ENCODE results near the gene RNF150. TPM values are rescaled to one million over a fixed set of nuclear protein-coding genes. Genes with fewer than 3 reads are reported as not detected.

RNF150 gene
- total and polyA plus RNA-seq, 2 of the 8 experiments (the other 6 are each of a cell fraction or from before 2014, with no cell fraction given) = 3.4 to 4.8 TPM

- FAIRE-seq = no peak
Observed at GRCh38 chr4:140930557-140930956, 202.7 kb downstream of the RNF150 start.

More at GRCh38 chr4:140930557-140930956, 202.7 kb downstream of the RNF150 start:
- H3K56ac ChIP-seq (replicated peaks; ENCODE audit: insufficient read length, low read depth, low read length) = no peak overlapping the region
- H3K27ac ChIP-seq (ENCODE audit: low read depth, low read length) = no peak overlapping the region
- H4K8ac ChIP-seq (ENCODE audit: extremely low read depth, insufficient read depth, low read length) = no peak overlapping the region
- H2BK20ac ChIP-seq (ENCODE audit: low read length) = no peak overlapping the region
- no peaks in the 10 kb centered on the region for H3K79me2 ChIP-seq (ENCODE audit: control insufficient read depth in 1 of 2, insufficient read depth in 2 of 2, low read length in 2 of 2)
- no peak overlapping the region for H2BK12ac ChIP-seq (ENCODE audit: low read depth, low read length)
- no peak overlapping the region for H4K91ac ChIP-seq (replicated peaks; ENCODE audit: insufficient read length, low read length)
- H2AK5ac ChIP-seq (ENCODE audit: low read depth, low read length) = no peak overlapping the region
- peaks cover 0 to under 1% (median 0%) of the 10 kb centered on the region in 4 experiments; a peak in 1 of 7 replicates for H3K4me1 ChIP-seq (replicated peaks in 1 of 4; ENCODE audit: control insufficient read depth in 3 of 4, insufficient read depth in 4 of 4, low read length in 3 of 4)
- no peak overlapping the region for H2BK5ac ChIP-seq (ENCODE audit: low read depth, low read length)
- H3K4ac ChIP-seq (replicated peaks; ENCODE audit: insufficient read length, low read depth, low read length) = no peak overlapping the region
- no peak overlapping the region for H2BK15ac ChIP-seq (ENCODE audit: low read length)
- no peaks in the 10 kb centered on the region for H3K36me3 ChIP-seq (ENCODE audit: control insufficient read depth in 2 of 4, insufficient read depth in 4 of 4, low read length in 3 of 4)
- no peak overlapping the region for H2BK120ac ChIP-seq (replicated peaks; ENCODE audit: low read depth, low read length)
- H3K23me2 ChIP-seq (ENCODE audit: low read depth, low read length) = no peaks in the 10 kb centered on the region
- WGBS, 2 experiments (ENCODE audit: extremely low coverage in 1 of 2, insufficient coverage in 1 of 2, insufficient read length in 1 of 2, insufficient replicate concordance in 2 of 2, low coverage in 1 of 2, low lambda C conversion rate in 2 of 2, missing lambda C conversion rate in 1 of 2) = 93% methylated on average over 7 of the region's 7 CpGs; no CpG with 5 or more reads in 1 of the 2 experiments
- no peak overlapping the region for H4K5ac ChIP-seq (ENCODE audit: insufficient read length, low read depth, low read length)
- no peaks in the 10 kb centered on the region for H4K20me1 ChIP-seq (replicated peaks in 1 of 2; ENCODE audit: control insufficient read depth in 1 of 2, insufficient read depth in 2 of 2, low read length in 2 of 2)
- H3K27me3 ChIP-seq (replicated peaks in 1 of 4; ENCODE audit: control insufficient read depth in 3 of 4, extremely low read depth in 1 of 4, insufficient read depth in 3 of 4, low read length in 3 of 4) = no peaks in the 10 kb centered on the region
- no peak overlapping the region for H3K18ac ChIP-seq (ENCODE audit: extremely low read depth, low read length)
- ChIA-PET CTCF (ENCODE audit: partially characterized antibody) (no interaction called here), POLR2A (ENCODE audit: partially characterized antibody) (no interaction called here)
- H3K23ac ChIP-seq (ENCODE audit: insufficient read length) = no peak overlapping the region
- no peak overlapping the region for H3K9ac ChIP-seq (replicated peaks in 1 of 4; ENCODE audit: extremely low read depth in 1 of 4, low read depth in 3 of 4, low read length in 3 of 4)
- TF ChIP-seq, protein P1, sequence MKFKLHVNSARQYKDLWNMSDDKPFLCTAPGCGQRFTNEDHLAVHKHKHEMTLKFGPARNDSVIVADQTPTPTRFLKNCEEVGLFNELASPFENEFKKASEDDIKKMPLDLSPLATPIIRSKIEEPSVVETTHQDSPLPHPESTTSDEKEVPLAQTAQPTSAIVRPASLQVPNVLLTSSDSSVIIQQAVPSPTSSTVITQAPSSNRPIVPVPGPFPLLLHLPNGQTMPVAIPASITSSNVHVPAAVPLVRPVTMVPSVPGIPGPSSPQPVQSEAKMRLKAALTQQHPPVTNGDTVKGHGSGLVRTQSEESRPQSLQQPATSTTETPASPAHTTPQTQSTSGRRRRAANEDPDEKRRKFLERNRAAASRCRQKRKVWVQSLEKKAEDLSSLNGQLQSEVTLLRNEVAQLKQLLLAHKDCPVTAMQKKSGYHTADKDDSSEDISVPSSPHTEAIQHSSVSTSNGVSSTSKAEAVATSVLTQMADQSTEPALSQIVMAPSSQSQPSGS (IDR thresholded peaks at IDR 0.05; ENCODE audit: low read length) = no peak
- TF ChIP-seq RNF2 (IDR thresholded peaks at IDR 0.05; ENCODE audit: borderline replicate concordance, low read depth, low read length, missing control alignments, poor library complexity, severe bottlenecking) = no peak
- no peak for TF ChIP-seq PHF8 (conservative IDR thresholded peaks at IDR 0.05; ENCODE audit: low read depth, low read length)
- TF ChIP-seq GABPA (IDR thresholded peaks at IDR 0.05; ENCODE audit: borderline replicate concordance, insufficient read depth, low read length) = no peak
- TF ChIP-seq HDAC2 (IDR thresholded peaks at IDR 0.05; ENCODE audit: borderline replicate concordance in 1 of 2, low read depth in 2 of 2, low read length in 2 of 2) = no peak
- TF ChIP-seq EZH2 (IDR thresholded peaks at IDR 0.05; ENCODE audit: low read depth, low read length, severe bottlenecking) = no peak
- no peak for TF ChIP-seq EGR1 (IDR thresholded peaks at IDR 0.05; ENCODE audit: borderline replicate concordance, low read depth, low read length)
- H3K9me3 ChIP-seq (ENCODE audit: insufficient read depth in 2 of 2, low read depth in 1 of 2, low read length in 1 of 2) = no peaks in the 10 kb centered on the region
- no peak for DNase-seq (ENCODE audit: low read depth in 1 of 2, low spot score in 2 of 2)
- no peak overlapping the region for H2AFZ ChIP-seq (ENCODE audit: low read length)
- no peak overlapping the region for H3K4me3 ChIP-seq (ENCODE audit: extremely low read depth in 1 of 4, insufficient read depth in 2 of 4, low read depth in 3 of 4, low read length in 4 of 4)
- no peaks in the 10 kb centered on the region for H3K79me1 ChIP-seq (ENCODE audit: low read depth, low read length)
- no peak overlapping the region for H3K4me2 ChIP-seq (ENCODE audit: insufficient read depth in 1 of 2, low read depth in 2 of 2, low read length in 2 of 2)
- H3K14ac ChIP-seq (ENCODE audit: insufficient read length) = no peak overlapping the region

All from H1 (cell line).